Neural crest cell (in vitro differentiated cells): ENCODE measurements around the gene GALNT18. TPM values are rescaled to one million over a fixed set of nuclear protein-coding genes. Genes with fewer than 3 reads are reported as not detected.

ENCODE experiments used
- DNase-seq: peaks from one replicate; pipeline ENCODE4 v3.0.0; 2021; ENCODE audit warnings: low read depth, mixed read lengths, low spot score
- H3K27ac Mint-ChIP-seq: one replicate; pipeline ENCODE4 v1.8.0; 2021; ENCODE audit warnings: mild to moderate bottlenecking, mixed read lengths; ENCODE audit not compliant: unreplicated experiment
- H3K27me3 Mint-ChIP-seq: 2 replicates; pipeline ENCODE4 v1.8.0; 2021; ENCODE audit warnings: low read depth, mild to moderate bottlenecking, mixed read lengths
- H3K36me3 Mint-ChIP-seq: 2 replicates; pipeline ENCODE4 v1.8.0; 2021; ENCODE audit warnings: low read depth, mild to moderate bottlenecking, mixed read lengths
- H3K4me1 Mint-ChIP-seq: 2 replicates; pipeline ENCODE4 v1.8.0; 2021; ENCODE audit warnings: mixed read lengths
- H3K4me3 Mint-ChIP-seq: one replicate; pipeline ENCODE4 v1.8.0; 2021; ENCODE audit warnings: mild to moderate bottlenecking, mixed read lengths
- H3K9me3 Mint-ChIP-seq: 2 replicates; pipeline ENCODE4 v1.8.0; 2021; ENCODE audit warnings: mixed read lengths
- total RNA-seq: library from RNA; stranded (reverse); gene quantifications from 2 replicates; pipeline ENCODE4 v1.2.1, GENCODE V29; 2021
- TF ChIP-seq, protein P1 (sequence below): fragments of 200-600 bp; sonication (generic); conservative IDR thresholded peaks from 2 replicates; pipeline ENCODE4 v1.5.0; 2021; ENCODE audit warnings: antibody characterized with exemption, mild to moderate bottlenecking

Gene GALNT18
- total RNA-seq, 1 donor from 2014 or later = 2.8 TPM

DNA sequence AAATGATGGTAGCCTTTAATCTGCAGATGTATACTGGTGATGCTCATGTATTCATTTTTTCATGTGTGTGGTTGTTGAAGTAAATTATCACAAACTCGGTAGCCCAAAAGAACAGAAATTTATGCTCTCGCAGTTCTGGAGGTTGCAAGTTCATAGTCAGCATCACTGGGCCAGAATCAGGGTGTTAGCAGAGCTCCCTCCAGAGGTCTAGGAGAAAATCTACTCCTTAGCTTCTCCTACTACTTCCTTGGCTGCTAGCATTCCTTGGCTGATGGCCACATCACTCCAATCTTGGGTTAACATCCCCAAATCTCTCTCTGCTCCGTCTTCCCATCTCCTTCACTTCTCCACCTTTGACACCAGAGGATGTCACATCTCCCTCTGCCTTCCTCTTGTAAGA, 45.3 kb upstream of the GALNT18 start:
- H3K9me3 Mint-ChIP-seq = peaks cover 3% of the 10 kb centered on the region
- peaks cover 2% of the 10 kb centered on the region for H3K27me3 Mint-ChIP-seq
- no peak overlapping the region for H3K27ac Mint-ChIP-seq
- no peaks in the 10 kb centered on the region for H3K36me3 Mint-ChIP-seq
- TF ChIP-seq, protein P1, sequence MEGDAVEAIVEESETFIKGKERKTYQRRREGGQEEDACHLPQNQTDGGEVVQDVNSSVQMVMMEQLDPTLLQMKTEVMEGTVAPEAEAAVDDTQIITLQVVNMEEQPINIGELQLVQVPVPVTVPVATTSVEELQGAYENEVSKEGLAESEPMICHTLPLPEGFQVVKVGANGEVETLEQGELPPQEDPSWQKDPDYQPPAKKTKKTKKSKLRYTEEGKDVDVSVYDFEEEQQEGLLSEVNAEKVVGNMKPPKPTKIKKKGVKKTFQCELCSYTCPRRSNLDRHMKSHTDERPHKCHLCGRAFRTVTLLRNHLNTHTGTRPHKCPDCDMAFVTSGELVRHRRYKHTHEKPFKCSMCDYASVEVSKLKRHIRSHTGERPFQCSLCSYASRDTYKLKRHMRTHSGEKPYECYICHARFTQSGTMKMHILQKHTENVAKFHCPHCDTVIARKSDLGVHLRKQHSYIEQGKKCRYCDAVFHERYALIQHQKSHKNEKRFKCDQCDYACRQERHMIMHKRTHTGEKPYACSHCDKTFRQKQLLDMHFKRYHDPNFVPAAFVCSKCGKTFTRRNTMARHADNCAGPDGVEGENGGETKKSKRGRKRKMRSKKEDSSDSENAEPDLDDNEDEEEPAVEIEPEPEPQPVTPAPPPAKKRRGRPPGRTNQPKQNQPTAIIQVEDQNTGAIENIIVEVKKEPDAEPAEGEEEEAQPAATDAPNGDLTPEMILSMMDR = no peak
- peaks cover 11% of the 10 kb centered on the region for H3K4me1 Mint-ChIP-seq
- no peak overlapping the region for H3K4me3 Mint-ChIP-seq
- no peak for DNase-seq

DNA sequence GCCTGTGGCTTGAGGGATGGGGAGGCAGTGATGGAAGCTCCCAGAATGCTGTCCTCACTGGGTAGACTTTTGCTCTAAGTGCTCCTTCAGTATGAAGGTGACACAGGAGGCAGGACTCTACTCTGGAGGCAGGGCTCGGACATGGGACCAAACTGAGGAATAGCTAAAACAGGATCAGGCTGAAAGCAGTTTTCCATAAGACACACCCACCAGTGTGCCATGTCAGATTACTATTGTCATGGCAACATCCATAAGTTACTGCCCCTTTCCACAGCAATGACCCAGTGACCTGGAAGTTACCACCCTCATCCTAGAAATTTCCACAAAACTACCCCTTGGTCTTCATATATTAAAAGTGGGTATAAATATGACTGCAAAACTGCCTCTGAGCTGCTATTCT, 43.6 kb upstream of the GALNT18 start:
- Mint-ChIP-seq H3K36me3 (no peaks in the 10 kb centered on the region), H3K27ac (no peak overlapping the region), H3K9me3 (peaks cover 3% of the 10 kb centered on the region), H3K4me1 (peaks cover 14% of the 10 kb centered on the region), H3K4me3 (no peak overlapping the region), H3K27me3 (peaks cover 2% of the 10 kb centered on the region)
- no peak for DNase-seq
- TF ChIP-seq, protein P1 = no peak

DNA sequence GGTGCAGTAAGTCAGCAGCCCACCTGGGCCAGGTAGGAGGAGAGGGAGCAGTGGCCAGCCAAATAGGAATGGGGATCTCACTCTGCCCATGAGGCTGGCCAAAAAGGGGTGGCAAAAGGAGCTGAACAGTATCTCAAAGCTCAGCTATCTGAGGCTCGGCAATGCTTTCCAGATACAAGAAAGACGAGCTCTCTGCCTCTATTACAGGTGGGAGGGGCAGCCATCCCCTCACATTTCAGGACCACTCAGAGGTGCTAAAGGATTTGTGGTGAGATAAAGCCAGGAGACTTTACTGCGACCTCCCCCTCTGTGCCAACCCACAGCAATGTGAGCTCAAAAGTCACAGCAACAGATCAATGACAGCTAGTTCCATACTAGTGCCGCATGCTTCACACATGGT, 42.1 kb upstream of the GALNT18 start:
- Mint-ChIP-seq H3K4me1 (peaks cover 6% of the 10 kb centered on the region), H3K27me3 (peaks cover 2% of the 10 kb centered on the region), H3K9me3 (peaks cover 3% of the 10 kb centered on the region), H3K36me3 (no peaks in the 10 kb centered on the region), H3K4me3 (no peak overlapping the region), H3K27ac (no peak overlapping the region)
- DNase-seq = no peak
- TF ChIP-seq, protein P1 = no peak

DNA sequence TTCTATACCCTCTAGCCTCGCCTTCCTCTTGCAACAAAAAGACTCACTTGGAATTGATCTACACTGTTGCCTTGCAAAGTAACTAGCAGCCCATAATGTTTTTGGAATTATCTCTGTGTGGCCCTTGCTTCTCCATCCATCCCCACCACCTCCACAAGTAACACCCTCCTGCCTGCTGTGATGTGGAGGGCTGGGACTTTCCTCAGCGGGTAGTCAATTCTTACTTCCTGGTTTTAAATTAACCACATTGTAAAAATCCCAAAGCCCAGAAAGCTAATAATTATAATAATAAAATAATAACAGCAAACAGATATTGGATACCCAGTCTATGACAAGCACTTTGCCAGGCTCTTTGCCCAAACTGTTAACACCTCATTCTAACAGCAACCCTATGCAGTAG, 40.8 kb upstream of the GALNT18 start:
- Mint-ChIP-seq H3K27ac (no peak overlapping the region), H3K27me3 (peaks cover 2% of the 10 kb centered on the region), H3K9me3 (peaks cover 3% of the 10 kb centered on the region), H3K36me3 (no peaks in the 10 kb centered on the region), H3K4me1 (peaks cover 3% of the 10 kb centered on the region), H3K4me3 (no peak overlapping the region)
- no peak for DNase-seq
- TF ChIP-seq, protein P1 = no peak

DNA sequence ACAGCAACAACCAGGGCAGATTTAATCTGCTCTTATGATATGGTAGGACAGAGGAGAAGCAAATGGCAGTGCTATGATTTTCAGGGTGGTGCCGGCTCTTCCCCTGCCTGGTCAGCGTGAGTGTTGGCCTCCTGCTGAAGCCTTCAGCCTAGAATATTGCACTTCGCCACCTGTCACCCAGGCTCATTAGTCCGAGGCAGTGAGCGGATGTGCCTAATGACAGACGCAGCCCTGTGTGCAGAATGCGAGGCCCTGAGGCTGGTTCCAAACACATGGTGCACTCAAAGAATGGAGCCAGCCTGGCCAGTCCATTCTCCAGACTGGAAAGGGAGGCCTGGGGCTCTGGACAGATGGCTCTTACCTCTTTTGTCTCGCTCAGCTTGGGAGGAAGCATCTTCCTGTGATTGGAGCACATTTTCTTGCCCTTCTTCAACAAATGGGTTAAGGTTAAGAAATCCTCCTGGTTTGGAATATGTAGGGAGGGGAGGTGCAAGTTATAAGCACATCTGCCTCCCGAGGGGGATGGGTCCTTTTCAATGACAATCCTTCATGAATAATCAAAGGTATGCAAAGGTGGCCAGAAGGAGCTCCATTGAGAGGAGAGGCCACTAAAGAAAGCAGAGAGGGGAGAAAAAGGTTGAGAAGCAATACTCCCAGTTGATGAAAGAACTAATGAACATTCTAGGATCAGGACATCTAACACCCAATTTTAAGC, 39.7 kb upstream of the GALNT18 start:
- Mint-ChIP-seq H3K27ac (no peak overlapping the region), H3K36me3 (no peaks in the 10 kb centered on the region), H3K4me3 (no peak overlapping the region), H3K4me1 (peaks cover 3% of the 10 kb centered on the region), H3K27me3 (no peaks in the 10 kb centered on the region), H3K9me3 (no peaks in the 10 kb centered on the region)
- TF ChIP-seq, protein P1 = no peak
- no peak for DNase-seq
